HepG2 (cell line): ENCODE data around the gene HNRNPL. TPM values are rescaled to one million over a fixed set of nuclear protein-coding genes. Genes with fewer than 3 reads are reported as not detected.

Experiments
- ATAC-seq: fragments of 200-7000 bp; cut with Tn5 transposase; 3 replicates; pipeline ENCODE4 v1.9.1; 2020; ENCODE audit warnings: mild to moderate bottlenecking, moderate library complexity
- BruUV-seq: library from RNA; stranded (reverse); fragments of 400-500 nt; replicated peaks from 2 replicates; lab custom pipeline; 2021; lab: Mats Ljungman, UMichigan
- CTCF ChIA-PET: fragments of 300-600 bp; formaldehyde crosslinking; extraction: SDS; loops from one replicate; lab custom pipeline; 2021; ENCODE audit warnings: low total read pairs, inconsistent platforms, low intra/inter-chr PET ratio; lab: Yijun Ruan, JAX
- POLR2A ChIA-PET: fragments of 350-600 bp; sonication (Branson Sonifier 250); formaldehyde crosslinking; loops from one replicate; lab custom pipeline; 2020; ENCODE audit warnings: antibody characterized with exemption, inconsistent platforms; lab: Yijun Ruan, JAX
- DNase-seq: peaks from one replicate; pipeline ENCODE4 v3.0.0-alpha.2; 2015; ENCODE audit warnings: low spot score
- FAIRE-seq: peaks from 3 replicates; lab custom pipeline; 2011; peaks lifted over from hg19 to GRCh38; lab: Jason Lieb, UNC
- H2AFZ ChIP-seq: one replicate; pipeline ENCODE4 v1.6.1; 2011; ENCODE audit warnings: low read length, inconsistent platforms
- H3K27ac ChIP-seq: fragments of 300-600 bp; 3 replicates; pipeline ENCODE4 v1.8.0; 2011; ENCODE audit warnings: mixed run types, mild to moderate bottlenecking, mixed read lengths, low read length, inconsistent platforms; ENCODE audit not compliant: insufficient read depth; ENCODE audit errors: extremely low read length
- H3K27me3 ChIP-seq, 2 experiments: fragments of 200-600 bp in 1 of 2; 2 replicates in 1 of 2; 3 replicates in 1 of 2; pipeline versions ENCODE4 v1.6.0 to v1.8.0; 2011; ENCODE audit warnings: low read length in 2 of 2, mild to moderate bottlenecking in 2 of 2, moderate library complexity in 2 of 2, inconsistent platforms in 1 of 2; ENCODE audit not compliant: insufficient read depth in 2 of 2, control insufficient read depth in 1 of 2
- H3K36me3 ChIP-seq, 2 experiments: fragments of 200-600 bp in 1 of 2; replicated peaks in 1 of 2; 2 replicates in 1 of 2; 3 replicates in 1 of 2; pipeline versions ENCODE4 v1.5.1 to v1.8.0; 2011; ENCODE audit warnings: low read length in 2 of 2, inconsistent platforms in 1 of 2; ENCODE audit not compliant: insufficient read depth in 2 of 2, control insufficient read depth in 1 of 2
- H3K4me1 ChIP-seq: 2 replicates; pipeline ENCODE4 v1.5.1; 2012; ENCODE audit warnings: low read length, inconsistent platforms; ENCODE audit not compliant: insufficient read depth
- H3K4me2 ChIP-seq: 2 replicates; pipeline ENCODE4 v1.6.0; 2011; ENCODE audit warnings: low read depth, low read length, inconsistent platforms
- H3K4me3 ChIP-seq, 3 experiments: fragments of 200-600 bp in 1 of 3; sonication (generic), shearing (Covaris generic) in 1 of 3; replicated peaks in 1 of 3; 2 replicates each; pipeline ENCODE4 v1.5.1; 2011 to 2016; ENCODE audit warnings: low read length in 3 of 3, inconsistent platforms in 2 of 3, low read depth in 2 of 3, mild to moderate bottlenecking in 2 of 3, control low read depth in 1 of 3, mixed read lengths in 1 of 3; ENCODE audit not compliant: insufficient read depth in 1 of 3
- H3K79me2 ChIP-seq: one replicate; pipeline ENCODE4 v1.6.1; 2011; ENCODE audit warnings: low read length, inconsistent platforms; ENCODE audit not compliant: insufficient read depth
- H3K9ac ChIP-seq: 2 replicates; pipeline ENCODE4 v1.6.0; 2011; ENCODE audit warnings: mild to moderate bottlenecking, low read depth, low read length, inconsistent platforms; ENCODE audit not compliant: insufficient read depth
- H3K9me3 ChIP-seq: 2 replicates; pipeline ENCODE4 v1.5.1; 2012; ENCODE audit warnings: mild to moderate bottlenecking, low read length
- H4K20me1 ChIP-seq: 2 replicates; pipeline ENCODE4 v1.6.0; 2011; ENCODE audit warnings: inconsistent platforms, mild to moderate bottlenecking, low read length, moderate library complexity; ENCODE audit not compliant: insufficient read depth
- BORCS8-MEF2B ChIP-seq: sonication (generic); formaldehyde crosslinking; IDR thresholded peaks from 2 replicates; pipeline ENCODE4 v1.8.0; 2022; ENCODE audit warnings: mild to moderate bottlenecking, missing genetic modification reagents
- NCOR1 ChIP-seq: fragments of 200-600 bp; sonication (generic); IDR thresholded peaks from 2 replicates; pipeline ENCODE4 v1.7.0; 2017; ENCODE audit warnings: antibody characterized with exemption, low read length, borderline replicate concordance
- NFIB ChIP-seq: sonication (generic); formaldehyde crosslinking; IDR thresholded peaks from 2 replicates; pipeline ENCODE4 v1.9.0; 2021; ENCODE audit warnings: missing genetic modification reagents, mild to moderate bottlenecking, borderline replicate concordance
- POGZ ChIP-seq: sonication (generic); formaldehyde crosslinking; IDR thresholded peaks from 2 replicates; pipeline ENCODE4 v1.4.0; 2020; ENCODE audit warnings: mild to moderate bottlenecking, missing genetic modification reagents
- ZNF263 ChIP-seq: sonication (generic); formaldehyde crosslinking; IDR thresholded peaks from 2 replicates; pipeline ENCODE4 v1.4.0; 2020; ENCODE audit warnings: missing genetic modification reagents
- ZNF30 ChIP-seq: sonication (generic); formaldehyde crosslinking; IDR thresholded peaks from 2 replicates; pipeline ENCODE4 v1.5.0; 2020; ENCODE audit warnings: mild to moderate bottlenecking, missing genetic modification reagents
- ZNF703 ChIP-seq: sonication (generic); formaldehyde crosslinking; IDR thresholded peaks from 2 replicates; pipeline ENCODE4 v1.5.1; 2020; ENCODE audit warnings: missing genetic modification reagents, mild to moderate bottlenecking, moderate library complexity, borderline replicate concordance
- WGBS: methylation state at CpG from one replicate; pipeline ENCODE4 v1.1.6; 2017; ENCODE audit warnings: low lambda C conversion rate; 5-methylcytosine and 5-hydroxymethylcytosine counted together
- in situ Hi-C: cut with HindIII; loops from 2 replicates; pipeline ENCODE4 v1.10.0; 2017; ENCODE audit warnings: low pct_unique_long_range_greater_than_20kb; ENCODE audit not compliant: extremely low pct_ligation_motif_present
- intact Hi-C: fragments of 100-400 bp; cut with micrococcal nuclease; formaldehyde crosslinking; loops from one replicate; pipeline ENCODE4 v1.10.0; 2022; ENCODE audit not compliant: unreplicated experiment
- polyA plus RNA-seq, 8 experiments: library from polyadenylated mRNA; depleted of rRNA in 3 of 8; stranded (reverse) in 7 of 8; unstranded in 1 of 8; fragments of >200 nt; fragmentation: Illumina TruSeq in 4 of 8; extraction: Trizol in 4 of 8; gene quantifications; 2 replicates each; pipeline versions ENCODE4 v1.2.1 to v1.2.3, GENCODE V29; 2011 to 2016; ENCODE audit warnings: low read depth in 4 of 8, missing spikeins in 1 of 8, mixed read lengths in 1 of 8; ENCODE audit not compliant: insufficient read depth in 1 of 8
- total RNA-seq, 5 experiments: library from RNA; depleted of rRNA; stranded (reverse); fragments of >200 nt; fragmentation: Illumina TruSeq; extraction: Trizol; gene quantifications; 2 replicates each; pipeline ENCODE4 v1.2.3, GENCODE V29; 2016; ENCODE audit warnings: low read depth in 1 of 5

HNRNPL gene
- total and polyA plus RNA-seq, 2 of the 13 experiments (the other 11 are each of a cell fraction or from before 2014, with no cell fraction given) = 156 to 278 TPM

GRCh38 chr19:38880076-38880881, 30.5 kb upstream of the HNRNPL start:
- 88% methylated on average over 11 of the region's 19 CpGs for WGBS
- H3K27me3 ChIP-seq = no peaks in the 10 kb centered on the region
- ChIA-PET POLR2A (interaction anchor here (1.3 to 5.6 kb wide), 3 partner anchors 21 to 31 kb away, joined by 4 to 37 read pairs (median 5); no protein-coding TSS in a partner anchor), CTCF (no interaction called here)
- no peak overlapping the region for H2AFZ ChIP-seq
- no peaks in the 10 kb centered on the region for H3K9me3 ChIP-seq
- no peak overlapping the region for H3K4me2 ChIP-seq
- BruUV-seq = no TSS peak
- H3K36me3 ChIP-seq = peaks cover 0 to 2% of the 10 kb centered on the region in 2 experiments; a peak in 2 of 5 replicates
- in situ Hi-C loops (no loop called here), intact Hi-C loops (no loop called here)
- DNase-seq (no peak), FAIRE-seq (no peak), ATAC-seq (no peak)
- no peak for TF ChIP-seq POGZ (CRISPR knock-in tag)
- TF ChIP-seq ZNF263 (CRISPR knock-in tag) = 0 out of 2 replicates have a peak, but pooled peaks have one; percentile 34
- peaks cover 45% of the 10 kb centered on the region for H3K4me1 ChIP-seq
- H3K79me2 ChIP-seq = no peaks in the 10 kb centered on the region
- H3K27ac ChIP-seq = no peak overlapping the region
- H3K9ac ChIP-seq = no peak overlapping the region
- H4K20me1 ChIP-seq = no peaks in the 10 kb centered on the region
- H3K4me3 ChIP-seq = no peak overlapping the region

- intact Hi-C loops = no loop called here
- TF ChIP-seq NCOR1 (no peak), ZNF30 (CRISPR knock-in tag) (no peak), ZNF703 (CRISPR knock-in tag) (no peak), NFIB (CRISPR knock-in tag) (no peak), BORCS8-MEF2B (CRISPR knock-in tag) (no peak)
- TF ChIP-seq, all 625 proteins: peak for 0
- Histone ChIP-seq H3K4me1 (peaks cover 45% of the 10 kb centered on the region), H4K20me1 (no peaks in the 10 kb centered on the region), H3K36me3 (peaks cover 0 to 2% of the 10 kb centered on the region in 2 experiments; a peak in 2 of 5 replicates), H3K4me2 (0 out of 2 replicates have a peak overlapping the region, but pooled peaks have one; percentile 15), H3K9ac (no peak overlapping the region), H2AFZ (no peak overlapping the region), H3K79me2 (no peaks in the 10 kb centered on the region), H3K27ac (no peak overlapping the region), H3K27me3 (no peaks in the 10 kb centered on the region), H3K4me3 (no peak overlapping the region), H3K9me3 (no peaks in the 10 kb centered on the region)
- BruUV-seq = no TSS peak
- DNase-seq = no peak
- in situ Hi-C loops = no loop called here
- WGBS = 60% methylated on average over 11 of the region's 11 CpGs
- FAIRE-seq = no peak
- POLR2A ChIA-PET = interaction anchor here (1.3 to 5.6 kb wide), 5 partner anchors 8 to 30 kb away, joined by 4 to 37 read pairs (median 7); partner anchors contain the start of genes NFKBIB and SIRT2
- ATAC-seq = peak; percentile 9; the same call in 1 of the 3 replicates
- CTCF ChIA-PET = no interaction called here
Measured at GRCh38 chr19:38879400-38879751, 29.6 kb upstream of the HNRNPL start.
